HG03039 (cell line): ENCODE data around the gene PNLIPRP1.

Source experiments
- ATAC-seq: cut with Tn5 transposase; IDR thresholded peaks from one replicate; pipeline ENCODE4 v1.9.1; 2021; ENCODE audit warnings: mild to moderate bottlenecking, moderate library complexity; ENCODE audit not compliant: unreplicated experiment

The PNLIPRP1 gene

GRCh38 chr10:116590590-116591444 lies at the start of gene PNLIPRP1:
PNLIPRP1 (plus strand) TSS chr10:116590959; CDS start chr10:116591130, 171 bp downstream.
- no peak for ATAC-seq

GRCh38 chr10:116542007-116542677 lies 48.6 kb upstream of the PNLIPRP1 start:
- no peak for ATAC-seq

DNA sequence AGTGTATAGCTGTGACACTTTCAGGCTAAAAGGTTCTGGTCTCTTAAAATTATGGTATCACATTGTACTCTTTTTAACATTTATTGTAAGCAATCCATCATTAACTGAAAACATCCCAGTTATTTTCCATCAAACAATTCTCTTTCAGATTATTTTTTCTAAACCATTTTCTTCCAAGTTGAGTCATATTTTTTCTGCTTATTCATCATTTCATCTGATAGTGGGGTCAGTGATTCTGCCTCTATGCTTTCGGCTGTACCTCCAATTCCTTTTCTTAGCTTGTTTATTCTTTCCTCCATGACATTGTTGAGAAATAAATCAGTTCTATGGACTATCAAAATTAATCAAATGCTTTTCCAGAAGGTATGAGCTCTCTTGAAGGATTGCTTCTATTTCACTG lies 45.6 kb upstream of the PNLIPRP1 start:
- no peak for ATAC-seq

GRCh38 chr10:116545756-116546155 lies 45.0 kb upstream of the PNLIPRP1 start, which contains the start of gene PNLIP:
PNLIP (plus strand) TSS chr10:116545931; CDS start chr10:116546093, 162 bp downstream.
- no peak for ATAC-seq

- no peak for ATAC-seq
Measured at GRCh38 chr10:116548301-116548700, 42.5 kb upstream of the PNLIPRP1 start.

DNA sequence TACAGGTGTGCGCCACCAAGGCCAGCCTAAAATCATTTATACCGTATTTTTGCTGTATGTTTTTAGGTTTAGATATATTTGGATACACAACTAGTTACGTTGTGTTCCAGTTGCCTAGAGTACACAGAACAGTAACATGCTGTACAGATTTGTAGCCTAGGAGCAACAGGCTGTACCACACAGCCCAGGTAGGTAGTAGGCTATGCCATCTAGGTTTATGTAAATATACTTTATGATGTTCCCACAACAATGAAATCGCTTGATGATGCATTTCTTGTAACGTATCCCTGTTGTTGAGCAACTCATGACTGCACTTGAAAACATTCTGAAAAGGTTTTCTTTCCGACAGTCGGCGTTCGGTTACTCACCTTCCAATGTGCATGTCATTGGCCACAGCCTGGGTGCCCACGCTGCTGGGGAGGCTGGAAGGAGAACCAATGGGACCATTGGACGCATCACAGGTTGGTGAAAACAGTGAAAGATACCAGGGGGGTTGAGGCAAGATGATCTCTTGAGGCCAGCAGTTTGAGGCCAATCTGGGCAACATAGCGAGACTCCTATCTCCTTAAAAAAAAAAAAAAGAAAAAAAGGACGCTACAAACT lies 37.3 kb upstream of the PNLIPRP1 start:
- ATAC-seq = no peak

DNA sequence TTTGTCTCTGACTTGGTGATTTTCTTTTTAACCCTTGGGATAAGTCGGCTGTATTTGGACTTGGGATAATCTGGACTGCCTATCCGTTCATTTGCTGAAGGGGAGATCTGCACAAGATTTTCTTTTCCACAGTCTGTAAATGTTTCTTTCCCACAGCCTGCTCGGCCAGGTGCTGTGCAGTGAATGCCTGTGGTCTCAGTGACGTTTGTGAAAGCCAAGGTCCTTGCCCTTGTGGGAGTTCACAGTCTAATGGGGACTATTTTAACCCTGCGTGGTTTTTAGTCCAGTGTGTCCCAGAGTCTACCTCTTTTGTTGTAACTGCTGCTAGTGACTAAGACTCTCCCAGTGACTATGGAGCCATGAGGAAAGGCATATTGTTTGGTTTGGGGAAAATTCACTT lies 36.1 kb upstream of the PNLIPRP1 start:
- ATAC-seq = no peak

DNA sequence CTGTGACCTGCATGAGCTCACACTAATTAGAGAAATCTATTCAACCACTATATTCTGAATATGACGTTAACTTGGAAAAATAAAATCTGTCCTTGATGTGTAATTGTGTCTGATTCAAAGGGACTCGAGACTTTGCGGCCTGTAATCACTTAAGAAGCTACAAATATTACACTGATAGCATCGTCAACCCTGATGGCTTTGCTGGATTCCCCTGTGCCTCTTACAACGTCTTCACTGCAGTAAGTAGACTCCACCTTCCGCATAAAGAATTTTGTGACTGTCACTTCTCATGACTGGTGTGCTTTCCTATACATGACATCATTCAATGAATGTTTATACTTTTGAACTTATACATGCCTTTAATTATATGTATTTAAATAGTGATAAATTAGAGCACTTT lies 34.9 kb upstream of the PNLIPRP1 start:
- no peak for ATAC-seq

DNA sequence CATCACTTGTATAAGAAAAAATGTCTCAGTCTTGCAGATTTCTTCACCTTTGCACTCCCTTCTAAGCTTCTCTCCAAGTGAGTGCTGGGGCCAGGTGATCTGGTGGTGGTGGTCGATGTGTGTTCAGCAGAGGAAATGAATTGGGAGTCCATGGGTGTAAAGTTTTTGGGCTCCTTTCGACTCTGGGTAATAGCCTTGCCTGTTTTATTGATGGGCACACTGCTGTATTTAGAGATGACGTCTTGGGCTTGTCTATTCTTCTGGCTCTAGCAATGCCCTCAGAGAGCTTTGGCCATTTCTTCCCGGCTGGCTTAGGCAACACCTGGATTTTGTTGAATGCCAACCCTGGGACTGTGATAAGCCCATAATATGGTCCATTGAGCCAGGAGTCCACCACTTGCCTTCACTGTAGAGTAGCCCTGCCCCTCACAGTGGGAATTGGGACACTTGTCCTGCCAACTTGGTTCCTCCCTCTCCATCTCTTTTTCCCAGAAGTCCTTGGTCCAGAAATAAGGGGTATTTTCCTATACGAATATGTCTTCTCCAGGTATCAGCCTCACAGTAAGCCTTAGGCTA lies 33.4 kb upstream of the PNLIPRP1 start:
- no peak for ATAC-seq

- no peak for ATAC-seq
Measured at GRCh38 chr10:116565534-116565933, 25.2 kb upstream of the PNLIPRP1 start.

GRCh38 chr10:116566932-116567331 lies 23.8 kb upstream of the PNLIPRP1 start:
- no peak for ATAC-seq

GRCh38 chr10:116567335-116567734 lies 23.4 kb upstream of the PNLIPRP1 start:
- ATAC-seq = no peak

DNA sequence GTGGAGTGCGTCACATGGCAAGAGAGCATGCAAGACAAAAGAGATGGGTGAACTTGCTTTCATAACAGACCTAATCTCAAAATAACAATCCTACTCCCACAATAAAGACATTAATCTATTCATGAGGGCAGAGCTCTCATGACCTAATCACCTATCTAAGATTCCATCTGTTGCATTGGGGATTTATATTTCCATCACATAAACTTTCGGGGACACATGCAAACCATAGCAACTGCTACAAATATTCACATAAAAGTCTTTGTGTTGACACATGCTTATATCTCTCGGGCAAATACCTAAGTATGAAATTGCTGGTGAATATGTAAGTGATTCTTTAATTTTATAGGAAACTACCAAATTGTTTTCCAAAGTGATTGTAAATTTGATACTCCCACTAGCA lies 16.0 kb upstream of the PNLIPRP1 start:
- ATAC-seq = no peak

GRCh38 chr10:116587878-116588591 lies 2.7 kb upstream of the PNLIPRP1 start:
- no peak for ATAC-seq

- no peak for ATAC-seq
Measured at GRCh38 chr10:116588995-116589394, 1.8 kb upstream of the PNLIPRP1 start.

DNA sequence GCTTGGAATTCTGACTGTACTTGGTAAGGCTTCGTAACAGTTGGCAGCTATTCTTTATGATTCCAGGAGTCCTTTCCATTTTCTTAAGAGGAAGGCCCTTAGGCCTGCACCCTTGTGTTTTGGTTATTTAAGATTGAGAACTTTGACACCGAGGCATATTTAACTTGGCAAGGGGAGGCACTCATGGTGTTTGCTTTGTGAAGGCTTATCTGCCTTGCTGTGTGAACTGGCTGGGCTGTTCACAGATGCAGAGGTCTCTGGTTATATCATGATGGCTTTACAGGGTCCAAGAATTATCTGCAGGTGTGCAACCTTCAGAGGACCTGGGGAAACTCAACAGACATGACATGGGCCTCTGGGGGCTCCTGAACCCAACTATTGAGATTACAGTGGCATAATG lies 833 bp upstream of the PNLIPRP1 start:
- no peak for ATAC-seq

DNA sequence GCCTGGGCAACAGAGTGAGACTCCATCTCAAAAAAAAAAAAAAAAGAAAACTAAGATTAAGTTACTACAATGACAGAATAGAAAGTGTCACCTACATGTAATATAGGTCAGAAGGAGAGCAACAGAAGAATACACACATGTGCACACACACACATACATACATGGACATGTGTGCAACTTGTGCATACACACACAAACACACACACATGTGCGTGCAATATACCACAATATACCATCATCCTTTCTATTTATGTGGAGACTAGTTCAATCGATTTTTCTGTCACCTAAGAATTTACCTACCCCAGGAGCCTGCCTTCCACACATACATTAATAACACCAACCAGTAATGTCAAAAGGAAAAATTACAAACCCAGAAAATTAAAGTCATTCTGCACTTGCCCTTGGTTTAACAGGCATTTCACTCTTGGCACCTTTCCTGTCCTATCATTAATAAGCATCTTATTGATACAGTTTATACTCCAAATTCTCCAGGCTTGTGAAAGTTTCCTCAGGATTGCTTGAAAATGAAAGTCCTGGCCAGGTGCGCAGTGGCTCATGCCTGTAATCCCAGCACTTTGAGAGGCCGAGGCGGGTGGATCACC lies 2.5 kb downstream of the PNLIPRP1 start:
- ATAC-seq = no peak

DNA sequence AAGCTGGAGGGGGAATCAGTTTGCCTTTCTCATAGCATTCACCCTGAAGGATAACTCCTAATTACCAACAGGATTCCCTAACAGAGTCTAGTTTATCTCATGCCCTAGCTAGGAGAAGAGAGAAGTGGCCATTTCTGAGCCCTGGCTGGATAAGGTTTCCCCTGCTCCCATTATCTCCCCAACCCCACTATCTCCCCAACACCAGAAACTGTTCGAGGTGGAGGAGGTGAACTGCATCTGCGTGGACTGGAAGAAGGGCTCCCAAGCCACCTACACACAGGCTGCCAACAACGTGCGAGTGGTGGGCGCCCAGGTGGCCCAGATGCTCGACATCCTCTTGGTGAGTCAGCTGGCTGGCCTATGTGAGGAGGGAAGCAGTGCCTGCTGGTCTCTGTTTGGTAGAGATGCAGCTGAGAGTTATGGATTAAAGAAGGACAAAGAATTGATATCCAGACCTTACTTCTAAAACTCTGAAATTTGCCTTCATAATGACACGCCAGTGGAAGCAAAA lies 3.8 kb downstream of the PNLIPRP1 start:
- no peak for ATAC-seq

DNA sequence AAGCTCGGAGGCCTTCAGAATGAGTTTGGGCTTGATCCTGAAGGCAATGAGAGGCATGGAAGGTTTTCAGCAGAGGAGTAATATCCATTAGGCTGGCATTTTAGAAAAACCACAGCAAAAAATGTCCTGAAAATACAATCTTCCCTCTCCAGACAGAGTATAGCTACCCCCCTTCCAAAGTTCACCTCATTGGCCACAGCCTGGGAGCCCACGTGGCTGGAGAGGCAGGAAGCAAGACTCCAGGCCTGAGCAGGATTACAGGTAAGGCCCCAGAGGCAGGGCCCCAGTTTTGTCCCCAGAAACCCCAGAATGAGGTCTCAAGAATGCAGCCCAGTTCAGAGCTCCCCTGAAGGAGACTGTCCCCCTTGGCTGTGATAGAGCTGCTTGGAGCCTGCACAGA lies 5.3 kb downstream of the PNLIPRP1 start:
- ATAC-seq = no peak

DNA sequence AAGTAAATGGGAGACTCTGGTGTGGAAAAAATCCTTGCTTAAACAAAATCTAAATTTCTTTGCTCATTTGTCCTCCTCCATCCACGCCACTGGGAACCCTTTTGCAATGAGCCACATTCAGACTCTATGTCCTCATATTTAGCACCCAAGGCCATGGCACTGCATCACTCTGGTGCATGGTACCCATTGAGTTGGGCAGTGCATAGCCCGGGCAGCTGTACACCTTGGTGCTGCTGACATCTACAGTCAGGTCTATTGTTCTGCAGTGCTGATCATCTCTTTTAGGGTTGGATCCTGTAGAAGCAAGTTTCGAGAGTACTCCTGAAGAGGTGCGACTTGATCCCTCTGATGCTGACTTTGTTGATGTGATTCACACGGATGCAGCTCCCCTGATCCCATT lies 6.8 kb downstream of the PNLIPRP1 start:
- ATAC-seq = no peak
